Measurements from ENCODE around the gene OSBPL1A.

The OSBPL1A gene

DNA sequence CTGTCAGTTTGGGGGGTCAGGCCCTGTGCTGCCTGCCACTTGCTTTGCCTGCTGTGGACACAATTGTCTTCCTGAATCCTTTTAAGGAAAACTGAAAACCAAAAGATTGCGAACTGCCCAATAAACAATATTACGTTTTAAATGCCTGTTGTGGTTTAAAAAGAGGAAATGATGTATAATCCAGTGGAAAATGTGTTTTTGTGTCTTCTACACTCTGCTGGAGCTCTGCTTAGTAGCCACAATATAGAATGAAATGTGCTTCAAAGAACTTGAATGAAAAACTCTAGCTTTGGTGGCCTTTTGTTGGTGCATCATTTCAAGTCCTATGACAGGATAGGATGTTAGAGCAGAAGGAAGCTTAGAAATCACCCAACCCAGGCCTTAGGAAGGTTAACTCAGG, 282.0 kb downstream of the OSBPL1A start:
- no peak for DNase-seq

- DNase-seq = no peak
These were observed 282.6 kb downstream of the OSBPL1A start for GRCh38 chr18:24114924-24115549.

DNA sequence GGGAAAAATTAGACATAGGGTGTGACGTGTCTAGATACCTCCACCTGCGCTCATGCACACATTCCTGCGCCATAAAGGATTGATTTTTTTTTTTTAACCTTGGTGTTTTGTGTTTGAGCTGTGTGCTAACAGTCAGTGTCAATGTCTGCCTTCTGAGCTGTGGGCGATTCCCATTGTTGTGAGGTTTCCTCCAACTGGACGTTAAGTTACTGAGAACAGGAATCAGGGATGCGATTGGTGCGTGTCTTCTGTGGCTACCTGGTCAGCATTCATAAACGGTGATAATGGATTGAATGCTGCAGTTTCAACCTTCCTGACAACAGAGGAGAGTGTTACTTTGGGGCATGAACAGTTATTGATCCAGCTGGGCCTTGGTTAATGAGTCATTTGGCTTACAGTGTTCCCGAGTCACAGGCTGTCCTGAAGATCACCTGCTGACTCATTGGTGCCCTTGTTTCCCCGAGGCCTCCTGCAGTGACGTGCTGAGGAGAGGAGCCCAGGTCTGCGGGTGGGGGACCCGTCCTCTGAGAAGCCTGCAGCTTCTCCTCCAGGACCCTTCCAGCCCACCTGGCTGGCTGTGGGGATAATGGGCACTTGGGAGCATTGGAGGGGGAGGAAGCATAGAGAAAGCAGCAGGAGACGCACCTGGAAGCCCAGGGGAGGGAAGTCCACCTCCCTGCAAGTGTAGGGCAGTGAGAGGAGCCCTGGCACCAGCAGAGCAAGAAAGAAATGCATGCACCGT, 284.6 kb downstream of the OSBPL1A start:
- no peak for DNase-seq

- DNase-seq = no peak
These were observed 285.2 kb downstream of the OSBPL1A start for GRCh38 chr18:24112464-24112863.
